Endothelial cell of umbilical vein (primary cell): Measurements from ENCODE around the gene CHST12.

Experiments used
- EZH2 ChIP-seq: IDR thresholded peaks from 2 replicates; pipeline ENCODE4 v1.6.1; 2012; ENCODE audit warnings: borderline replicate concordance, low read depth, mild to moderate bottlenecking, moderate library complexity, low read length, inconsistent platforms; ENCODE audit not compliant: severe bottlenecking
- FOS ChIP-seq: IDR thresholded peaks from 2 replicates; pipeline ENCODE4 v1.6.1; 2011; ENCODE audit warnings: mild to moderate bottlenecking, low read length, moderate library complexity, borderline replicate concordance; ENCODE audit not compliant: insufficient read depth
- GATA2 ChIP-seq: IDR thresholded peaks from 2 replicates; pipeline ENCODE4 v1.7.0; 2011; ENCODE audit warnings: low read depth, mild to moderate bottlenecking, moderate library complexity, mixed read lengths, low read length; ENCODE audit not compliant: insufficient read length, insufficient read depth
- MAX ChIP-seq: IDR thresholded peaks from 2 replicates; pipeline ENCODE4 v1.6.1; 2011; ENCODE audit not compliant: insufficient read depth, insufficient read length
- MYC ChIP-seq: IDR thresholded peaks from one replicate; pipeline ENCODE4 v1.6.1; 2011; ENCODE audit warnings: mild to moderate bottlenecking, low read depth, low read length
- POLR2A ChIP-seq: IDR thresholded peaks from 2 replicates; pipeline ENCODE4 v1.6.1; 2012; ENCODE audit warnings: low read depth, mild to moderate bottlenecking, control low read depth, low read length
- POLR2AphosphoS5 ChIP-seq: IDR thresholded peaks from 2 replicates; pipeline ENCODE4 v1.6.1; 2012; ENCODE audit warnings: low read depth, mild to moderate bottlenecking, control low read depth, low read length, moderate library complexity; ENCODE audit not compliant: insufficient read depth
- TF ChIP-seq, protein P1 (sequence below), 2 donors: IDR thresholded peaks; 1 replicate in 1 of 2; 2 replicates in 1 of 2; pipeline ENCODE4 v1.5.1; 2011; ENCODE audit warnings: low read length in 2 of 2, mild to moderate bottlenecking in 2 of 2, moderate library complexity in 2 of 2, control low read depth in 1 of 2, inconsistent platforms in 1 of 2, low read depth in 1 of 2; ENCODE audit not compliant: insufficient read depth in 1 of 2; ENCODE audit errors: extremely low read depth in 1 of 2

- TF ChIP-seq, protein P1, sequence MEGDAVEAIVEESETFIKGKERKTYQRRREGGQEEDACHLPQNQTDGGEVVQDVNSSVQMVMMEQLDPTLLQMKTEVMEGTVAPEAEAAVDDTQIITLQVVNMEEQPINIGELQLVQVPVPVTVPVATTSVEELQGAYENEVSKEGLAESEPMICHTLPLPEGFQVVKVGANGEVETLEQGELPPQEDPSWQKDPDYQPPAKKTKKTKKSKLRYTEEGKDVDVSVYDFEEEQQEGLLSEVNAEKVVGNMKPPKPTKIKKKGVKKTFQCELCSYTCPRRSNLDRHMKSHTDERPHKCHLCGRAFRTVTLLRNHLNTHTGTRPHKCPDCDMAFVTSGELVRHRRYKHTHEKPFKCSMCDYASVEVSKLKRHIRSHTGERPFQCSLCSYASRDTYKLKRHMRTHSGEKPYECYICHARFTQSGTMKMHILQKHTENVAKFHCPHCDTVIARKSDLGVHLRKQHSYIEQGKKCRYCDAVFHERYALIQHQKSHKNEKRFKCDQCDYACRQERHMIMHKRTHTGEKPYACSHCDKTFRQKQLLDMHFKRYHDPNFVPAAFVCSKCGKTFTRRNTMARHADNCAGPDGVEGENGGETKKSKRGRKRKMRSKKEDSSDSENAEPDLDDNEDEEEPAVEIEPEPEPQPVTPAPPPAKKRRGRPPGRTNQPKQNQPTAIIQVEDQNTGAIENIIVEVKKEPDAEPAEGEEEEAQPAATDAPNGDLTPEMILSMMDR (IDR thresholded peaks at IDR 0.05; ENCODE audit: extremely low read depth in 1 of 2, insufficient read depth in 1 of 2, low read depth in 1 of 2, low read length in 2 of 2) = no peak
- no peak for TF ChIP-seq MAX
- TF ChIP-seq POLR2A = no peak
- no peak for TF ChIP-seq POLR2AphosphoS5
- TF ChIP-seq MYC = no peak
- TF ChIP-seq EZH2 = no peak
- TF ChIP-seq FOS = no peak
- TF ChIP-seq GATA2 = no peak
These were observed 42.6 kb upstream of the CHST12 start for GRCh38 chr7:2360796-2361195.
